Activated CD8-positive, alpha-beta memory T cell treated with anti-CD3 and anti-CD28 coated beads, Interleukin-2, amount 10 ng/mL, durations not matched to agents 7 days and 5 days (primary cell): Measurements from ENCODE around the gene ATP8B3. TPM values are rescaled to one million over a fixed set of nuclear protein-coding genes. Genes with fewer than 3 reads are reported as not detected.

Experiments
- ATAC-seq: fragments of 150-1000 bp; cut with Tn5 transposase; one replicate; pipeline ENCODE4 v1.10.0; 2021; ENCODE audit warnings: moderate library complexity
- CTCF ChIA-PET: fragments of 350-600 bp; sonication (Branson Sonifier 250); formaldehyde crosslinking; loops from one replicate; lab custom pipeline; 2021; ENCODE audit warnings: antibody characterized with exemption; lab: Charles Lee
- DNase-seq: peaks from one replicate; pipeline ENCODE4 v3.0.0-alpha.2; 2020
- H3K27ac Mint-ChIP-seq: one replicate; pipeline ENCODE4 v1.8.0; 2021; ENCODE audit warnings: mild to moderate bottlenecking, mixed read lengths
- H3K27me3 Mint-ChIP-seq: one replicate; pipeline ENCODE4 v1.8.0; 2021; ENCODE audit warnings: mixed read lengths
- H3K36me3 Mint-ChIP-seq: one replicate; pipeline ENCODE4 v1.8.0; 2021; ENCODE audit warnings: mild to moderate bottlenecking, mixed read lengths
- H3K4me1 Mint-ChIP-seq: one replicate; pipeline ENCODE4 v1.8.0; 2021; ENCODE audit warnings: mixed read lengths
- H3K4me3 Mint-ChIP-seq: one replicate; pipeline ENCODE4 v1.8.0; 2021; ENCODE audit warnings: mild to moderate bottlenecking, moderate library complexity, mixed read lengths
- H3K9me3 Mint-ChIP-seq: one replicate; pipeline ENCODE4 v1.8.0; 2022; ENCODE audit warnings: low read depth, mixed read lengths
- total RNA-seq, 2 experiments: library from RNA; stranded (reverse); gene quantifications; one replicate each; pipeline ENCODE4 v1.2.3, GENCODE V29; 2021

The ATP8B3 gene
- total RNA-seq, 2 experiments from 2014 or later, result 7.3 to 21.8 TPM

GRCh38 chr19:1752009-1752756, 59.9 kb downstream of the ATP8B3 start:
- peaks cover 2% of the 10 kb centered on the region for H3K36me3 Mint-ChIP-seq
- H3K27ac Mint-ChIP-seq, result no peak overlapping the region
- no peaks in the 10 kb centered on the region for H3K9me3 Mint-ChIP-seq
- H3K4me3 Mint-ChIP-seq, result no peak overlapping the region
- peaks cover 68% of the 10 kb centered on the region for H3K27me3 Mint-ChIP-seq
- no peak for ATAC-seq
- CTCF ChIA-PET, result no interaction called here
- peaks cover 20% of the 10 kb centered on the region for H3K4me1 Mint-ChIP-seq
- DNase-seq, result no peak

DNA sequence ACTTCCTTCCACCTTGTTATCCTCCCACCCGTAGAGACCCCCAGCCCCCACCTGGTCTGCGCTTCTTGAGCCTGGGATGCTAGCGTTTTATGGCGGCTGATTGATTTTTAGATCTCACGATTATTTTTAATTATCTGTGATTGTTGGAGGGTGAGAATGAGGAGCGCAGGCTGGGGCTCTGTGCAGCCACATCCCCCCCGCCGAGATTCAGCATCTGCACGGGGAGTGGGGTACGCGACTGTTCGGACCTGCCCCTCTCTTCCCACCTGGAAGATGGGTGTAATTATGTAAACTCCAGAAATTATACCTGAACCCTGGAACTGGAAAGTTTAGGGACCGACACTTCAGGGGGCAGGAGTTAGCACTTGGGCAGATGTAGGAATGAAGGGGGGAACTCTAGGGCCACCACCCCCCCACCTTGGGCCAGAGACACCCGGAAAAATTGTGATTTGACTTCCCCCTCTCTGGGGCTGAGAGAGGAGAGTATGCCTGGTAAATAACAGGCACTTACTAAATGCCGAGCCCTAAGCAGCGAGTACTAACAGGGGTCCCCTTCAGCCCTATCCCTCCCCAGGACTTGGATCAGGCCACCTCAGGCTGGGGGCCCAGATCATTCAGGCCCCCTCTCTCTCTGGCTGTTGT, 60.6 kb downstream of the ATP8B3 start:
- peaks cover 69% of the 10 kb centered on the region for H3K27me3 Mint-ChIP-seq
- no peak for DNase-seq
- peaks cover 22% of the 10 kb centered on the region for H3K4me1 Mint-ChIP-seq
- H3K9me3 Mint-ChIP-seq, result no peaks in the 10 kb centered on the region
- CTCF ChIA-PET, result no interaction called here
- no peak overlapping the region for H3K4me3 Mint-ChIP-seq
- H3K36me3 Mint-ChIP-seq, result peaks cover 2% of the 10 kb centered on the region
- no peak overlapping the region for H3K27ac Mint-ChIP-seq
- no peak for ATAC-seq

- ATAC-seq (no peak), DNase-seq (no peak)
- peaks cover 63% of the 10 kb centered on the region for H3K27me3 Mint-ChIP-seq
- H3K4me3 Mint-ChIP-seq, result no peak overlapping the region
- CTCF ChIA-PET, result no interaction called here
- peak overlapping the region; percentile 26 for H3K27ac Mint-ChIP-seq
- peaks cover under 1% of the 10 kb centered on the region for H3K36me3 Mint-ChIP-seq
- H3K4me1 Mint-ChIP-seq, result peaks cover 19% of the 10 kb centered on the region
- H3K9me3 Mint-ChIP-seq, result no peaks in the 10 kb centered on the region
These were observed 61.6 kb downstream of the ATP8B3 start for GRCh38 chr19:1750343-1751021.

DNA sequence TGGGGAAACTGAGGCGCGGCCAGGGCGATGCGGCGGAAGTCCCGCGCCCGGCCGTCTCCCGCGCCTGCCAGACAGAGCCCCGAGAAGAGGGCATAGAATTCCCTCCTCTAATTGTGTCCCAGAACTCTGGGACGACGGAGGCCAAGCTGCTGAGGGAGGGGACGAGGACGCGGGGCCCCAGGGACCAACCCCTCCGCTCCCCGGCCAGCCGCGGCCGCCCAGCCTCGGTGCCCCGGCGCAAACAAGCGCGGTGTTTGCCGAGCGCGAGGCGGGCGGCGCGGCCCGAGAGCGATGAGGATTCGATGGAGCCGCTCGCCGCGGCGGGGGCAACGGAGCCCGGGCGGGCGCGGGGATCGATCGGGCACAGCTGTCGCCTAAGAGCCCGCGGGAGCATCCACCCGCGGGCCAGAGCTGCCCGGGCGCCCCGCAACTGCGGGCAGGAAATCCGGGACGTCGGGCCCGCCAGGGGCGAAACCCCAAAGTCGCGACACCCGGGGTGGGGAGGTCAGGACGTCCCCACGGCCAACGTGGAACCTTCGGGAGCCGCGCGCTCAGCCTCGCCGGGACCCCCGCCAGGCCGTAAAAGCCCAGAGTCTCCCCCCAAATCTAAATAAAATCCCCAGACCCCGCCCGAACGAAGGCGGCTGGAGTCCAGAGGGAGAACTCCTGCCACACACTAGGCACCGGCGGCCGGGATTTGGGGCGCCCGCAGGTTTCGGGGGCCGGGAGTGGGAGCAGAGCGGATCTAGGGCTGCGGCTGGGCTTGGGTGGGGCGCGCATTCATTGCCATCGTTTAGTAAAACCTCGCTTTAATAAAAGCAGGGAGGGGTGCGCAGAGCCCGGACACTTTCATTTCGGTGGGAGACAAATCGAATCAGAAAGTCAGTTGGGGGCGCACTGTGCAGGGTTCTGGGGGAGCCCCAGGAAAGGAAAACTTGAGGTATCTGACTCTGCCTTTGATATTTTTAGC, 62.4 kb downstream of the ATP8B3 start:
- Mint-ChIP-seq H3K27ac (peak overlapping the region; percentile 26), H3K9me3 (no peaks in the 10 kb centered on the region), H3K27me3 (peaks cover 60% of the 10 kb centered on the region), H3K36me3 (no peaks in the 10 kb centered on the region), H3K4me1 (peaks cover 18% of the 10 kb centered on the region), H3K4me3 (no peak overlapping the region)
- CTCF ChIA-PET, result no interaction called here
- DNase-seq (no peak), ATAC-seq (no peak)

DNA sequence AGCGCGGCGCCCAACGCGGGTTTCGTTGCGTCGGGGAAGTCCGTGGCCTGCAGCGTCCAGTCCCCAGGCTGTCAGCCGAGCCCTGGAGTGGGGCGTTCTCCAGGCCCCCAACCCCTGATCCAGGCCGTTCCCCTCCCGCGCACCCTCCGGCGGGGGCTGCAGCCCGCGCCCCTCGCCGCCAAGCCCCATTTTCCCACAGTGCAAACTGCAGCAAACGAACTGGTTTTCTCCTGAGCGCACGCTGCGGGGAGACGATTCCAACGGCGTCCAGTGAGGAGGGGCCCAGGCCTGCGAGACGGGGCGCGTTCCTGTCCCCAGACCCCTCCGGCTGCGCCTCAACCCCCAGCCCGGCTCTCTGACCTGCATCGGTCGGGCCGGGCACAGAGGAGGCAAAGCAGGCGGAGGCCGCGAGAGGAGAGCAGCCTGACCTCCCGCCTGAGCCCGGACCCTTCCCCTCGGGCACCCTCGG, 63.2 kb downstream of the ATP8B3 start:
- CTCF ChIA-PET, result interaction anchor here (1.6 kb wide), 1 partner anchor 18 kb away, joined by 5 read pairs; no protein-coding TSS in a partner anchor
- DNase-seq (no peak), ATAC-seq (no peak)
- no peaks in the 10 kb centered on the region for H3K36me3 Mint-ChIP-seq
- H3K4me3 Mint-ChIP-seq, result no peak overlapping the region
- H3K9me3 Mint-ChIP-seq, result no peaks in the 10 kb centered on the region
- H3K27ac Mint-ChIP-seq, result no peak overlapping the region
- peaks cover 16% of the 10 kb centered on the region for H3K4me1 Mint-ChIP-seq
- peaks cover 58% of the 10 kb centered on the region for H3K27me3 Mint-ChIP-seq

GRCh38 chr19:1748115-1748872, 63.8 kb downstream of the ATP8B3 start:
- DNase-seq, result peak; percentile 49
- no peak overlapping the region for H3K4me3 Mint-ChIP-seq
- H3K27ac Mint-ChIP-seq, result peak overlapping the region; percentile 15
- H3K4me1 Mint-ChIP-seq, result peaks cover 16% of the 10 kb centered on the region
- ATAC-seq, result peak; percentile 25
- H3K9me3 Mint-ChIP-seq, result no peaks in the 10 kb centered on the region
- H3K27me3 Mint-ChIP-seq, result peaks cover 58% of the 10 kb centered on the region
- CTCF ChIA-PET, result interaction anchor here (0.7 to 1.6 kb wide), 2 partner anchors 18 to 74 kb away, joined by 3 to 5 read pairs; no protein-coding TSS in a partner anchor
- no peaks in the 10 kb centered on the region for H3K36me3 Mint-ChIP-seq

- peak; percentile 60 for ATAC-seq
- no peaks in the 10 kb centered on the region for H3K36me3 Mint-ChIP-seq
- peak overlapping the region; percentile 15 for H3K27ac Mint-ChIP-seq
- H3K9me3 Mint-ChIP-seq, result no peaks in the 10 kb centered on the region
- CTCF ChIA-PET, result interaction anchor here (0.7 to 1.6 kb wide), 4 partner anchors 19 to 78 kb away, joined by 3 to 5 read pairs (median 4); no protein-coding TSS in a partner anchor
- DNase-seq, result peak; percentile 68
- H3K27me3 Mint-ChIP-seq, result peaks cover 54% of the 10 kb centered on the region
- no peak overlapping the region for H3K4me3 Mint-ChIP-seq
- H3K4me1 Mint-ChIP-seq, result peaks cover 16% of the 10 kb centered on the region
These were observed 64.6 kb downstream of the ATP8B3 start for GRCh38 chr19:1747285-1748114.

- ATAC-seq, result peak; percentile 37
- peaks cover 16% of the 10 kb centered on the region for H3K4me1 Mint-ChIP-seq
- no peak overlapping the region for H3K4me3 Mint-ChIP-seq
- CTCF ChIA-PET, result interaction anchor here (0.8 to 1.4 kb wide), 3 partner anchors 21 to 200 kb away, joined by 3 to 4 read pairs (median 3); no protein-coding TSS in a partner anchor
- H3K27ac Mint-ChIP-seq, result no peak overlapping the region
- H3K36me3 Mint-ChIP-seq, result no peaks in the 10 kb centered on the region
- H3K27me3 Mint-ChIP-seq, result peaks cover 46% of the 10 kb centered on the region
- no peak for DNase-seq
- no peaks in the 10 kb centered on the region for H3K9me3 Mint-ChIP-seq
These were observed 65.4 kb downstream of the ATP8B3 start for GRCh38 chr19:1746401-1747284.

DNA sequence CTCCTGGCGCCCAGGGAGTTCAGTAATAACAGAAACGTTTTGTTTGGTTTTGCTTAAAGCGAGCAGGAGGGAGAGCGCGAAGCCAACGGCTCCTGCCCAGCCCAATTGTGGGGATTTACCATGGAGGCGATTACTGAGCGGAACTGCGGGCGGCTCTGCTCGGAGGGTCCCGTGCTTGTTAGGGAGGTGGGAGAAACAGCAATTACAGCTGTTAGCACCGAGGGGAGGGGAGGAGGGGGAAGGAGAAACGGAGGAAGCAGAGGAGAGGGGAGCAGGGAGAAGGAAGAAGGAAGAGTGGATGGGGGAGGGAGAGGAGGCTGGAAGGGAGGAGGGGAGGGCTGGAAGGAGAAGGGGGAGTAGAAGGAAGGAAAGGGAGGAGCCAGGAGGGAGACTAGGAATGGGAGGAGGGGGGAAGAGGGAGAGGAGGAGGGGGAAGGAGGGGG, 66.5 kb downstream of the ATP8B3 start:
- Mint-ChIP-seq H3K27ac (no peak overlapping the region), H3K9me3 (no peaks in the 10 kb centered on the region), H3K4me3 (no peak overlapping the region), H3K27me3 (peaks cover 35% of the 10 kb centered on the region), H3K4me1 (peaks cover 16% of the 10 kb centered on the region), H3K36me3 (no peaks in the 10 kb centered on the region)
- DNase-seq (no peak), ATAC-seq (no peak)
- CTCF ChIA-PET, result interaction anchor here (0.8 to 1.4 kb wide), 2 partner anchors 80 to 199 kb away, joined by 3 to 4 read pairs; no protein-coding TSS in a partner anchor

DNA sequence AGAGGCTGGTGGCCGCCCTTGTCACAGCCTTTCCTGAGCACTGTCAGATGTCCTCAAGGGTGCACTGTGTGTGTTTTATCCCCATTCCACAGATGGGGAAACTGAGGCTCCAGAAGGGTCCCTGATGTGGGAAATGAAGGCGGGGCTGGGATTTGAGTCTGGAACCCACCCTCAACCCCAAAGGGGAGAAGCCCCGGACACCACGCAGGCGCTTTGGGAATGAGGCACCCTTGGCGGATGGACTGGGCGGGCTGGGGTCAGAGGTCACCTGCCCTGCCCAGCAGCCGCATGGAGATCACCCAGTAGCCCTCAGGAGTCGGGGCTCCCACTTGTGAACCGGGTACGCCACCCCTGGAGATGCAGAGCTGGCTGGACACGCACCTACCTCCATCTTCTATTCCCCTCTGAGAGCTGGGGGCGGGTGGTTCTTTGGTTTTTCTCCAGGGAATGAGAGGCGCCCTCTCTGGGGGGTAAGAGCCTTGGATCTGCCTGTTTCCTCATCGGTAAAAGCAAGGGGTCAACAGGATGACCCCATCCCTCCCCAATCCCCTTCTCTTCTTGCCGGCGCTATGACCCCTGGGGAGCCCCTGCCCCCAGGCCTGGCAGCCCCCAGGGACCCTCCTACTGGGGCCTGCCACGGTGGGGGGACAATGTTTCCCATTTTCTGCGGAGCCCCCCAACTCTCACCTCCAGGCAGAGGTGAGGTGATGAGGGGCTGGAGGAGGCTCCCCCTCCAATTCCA, 67.1 kb downstream of the ATP8B3 start:
- Mint-ChIP-seq H3K27ac (no peak overlapping the region), H3K4me1 (peaks cover 13% of the 10 kb centered on the region), H3K4me3 (no peak overlapping the region), H3K36me3 (no peaks in the 10 kb centered on the region), H3K9me3 (no peaks in the 10 kb centered on the region), H3K27me3 (peaks cover 29% of the 10 kb centered on the region)
- CTCF ChIA-PET, result no interaction called here
- ATAC-seq (no peak), DNase-seq (no peak)
